ENCODE data around the gene CPLANE1.
"Not testable (repeated sequence)": the region's sequence is repeated elsewhere in the genome, so short reads cannot be mapped to it uniquely, and the experiment has no call there.

Gene CPLANE1

GRCh38 chr5:37172957-37173356 lies 76.2 kb downstream of the CPLANE1 start:
- in situ Hi-C loops (cut with MboI; ENCODE audit: low sequenced_read_pairs, unreplicated experiment) = no loop called here
- no peak for TF ChIP-seq CTCF (IDR thresholded peaks at IDR 0.05; ENCODE audit: borderline replicate concordance, control extremely low read depth, extremely low read depth, insufficient read depth, missing control alignments)
- no peak for DNase-seq (ENCODE audit: low spot score)

- in situ Hi-C loops (cut with MboI; ENCODE audit: low sequenced_read_pairs, unreplicated experiment) = no loop called here
- DNase-seq (ENCODE audit: low spot score) = no peak
- TF ChIP-seq CTCF (IDR thresholded peaks at IDR 0.05; ENCODE audit: borderline replicate concordance, control extremely low read depth, extremely low read depth, insufficient read depth, missing control alignments) = no peak
These were observed 78.3 kb downstream of the CPLANE1 start for GRCh38 chr5:37170856-37171255.

GRCh38 chr5:37166197-37166596 lies 83.0 kb downstream of the CPLANE1 start:
- no peak for TF ChIP-seq CTCF (IDR thresholded peaks at IDR 0.05; ENCODE audit: borderline replicate concordance, control extremely low read depth, extremely low read depth, insufficient read depth, missing control alignments)
- in situ Hi-C loops (cut with MboI; ENCODE audit: low sequenced_read_pairs, unreplicated experiment) = no loop called here
- no peak for DNase-seq (ENCODE audit: low spot score)

- no peak for DNase-seq (ENCODE audit: low spot score)
- in situ Hi-C loops (cut with MboI; ENCODE audit: low sequenced_read_pairs, unreplicated experiment) = no loop called here
- TF ChIP-seq CTCF (IDR thresholded peaks at IDR 0.05; ENCODE audit: borderline replicate concordance, control extremely low read depth, extremely low read depth, insufficient read depth, missing control alignments) = no peak
These were observed 83.4 kb downstream of the CPLANE1 start for GRCh38 chr5:37165761-37166160.

- TF ChIP-seq CTCF (IDR thresholded peaks at IDR 0.05; ENCODE audit: borderline replicate concordance, control extremely low read depth, extremely low read depth, insufficient read depth, missing control alignments) = no peak
- in situ Hi-C loops (cut with MboI; ENCODE audit: low sequenced_read_pairs, unreplicated experiment) = no loop called here
- DNase-seq (ENCODE audit: low spot score) = no peak
These were observed 95.5 kb downstream of the CPLANE1 start for GRCh38 chr5:37153661-37154060.

- no peak for TF ChIP-seq CTCF (IDR thresholded peaks at IDR 0.05; ENCODE audit: borderline replicate concordance, control extremely low read depth, extremely low read depth, insufficient read depth, missing control alignments)
- no peak for DNase-seq (ENCODE audit: low spot score)
- in situ Hi-C loops (cut with MboI; ENCODE audit: low sequenced_read_pairs, unreplicated experiment) = no loop called here
These were observed 102.3 kb downstream of the CPLANE1 start for GRCh38 chr5:37146896-37147295.

GRCh38 chr5:37136694-37137093 lies 112.5 kb downstream of the CPLANE1 start:
- in situ Hi-C loops (cut with MboI; ENCODE audit: low sequenced_read_pairs, unreplicated experiment) = no loop called here
- DNase-seq (ENCODE audit: low spot score) = no peak
- no peak for TF ChIP-seq CTCF (IDR thresholded peaks at IDR 0.05; ENCODE audit: borderline replicate concordance, control extremely low read depth, extremely low read depth, insufficient read depth, missing control alignments)

GRCh38 chr5:37135312-37135711 lies 113.9 kb downstream of the CPLANE1 start:
- in situ Hi-C loops (cut with MboI; ENCODE audit: low sequenced_read_pairs, unreplicated experiment); DNase-seq (ENCODE audit: low spot score): not testable (repeated sequence)

Measured in GM13976 (cell line).